GM12864 (cell line): ENCODE results near the gene HINT1.

Experiments
- DNase-seq: peaks from one replicate; pipeline ENCODE4 v3.0.0-alpha.2; 2011; ENCODE audit warnings: low read depth
- H3K4me3 ChIP-seq: 2 replicates; pipeline ENCODE4 v1.5.1; 2011; ENCODE audit warnings: mild to moderate bottlenecking, low read depth, low read length, control low read depth
- CTCF ChIP-seq: IDR thresholded peaks from 2 replicates; pipeline ENCODE4 v1.5.1; 2011; ENCODE audit warnings: low read depth, mild to moderate bottlenecking, moderate library complexity, low read length, control low read depth, inconsistent platforms; ENCODE audit errors: missing control alignments

HINT1 gene

GRCh38 chr5:131209175-131209505 lies 44.1 kb upstream of the HINT1 start:
- H3K4me3 ChIP-seq: no peak overlapping the region; the same call in 1 of the 2 replicates
- DNase-seq: no peak
- TF ChIP-seq CTCF: no peak

GRCh38 chr5:131206772-131207171 lies 41.7 kb upstream of the HINT1 start:
- DNase-seq: no peak
- no peak for TF ChIP-seq CTCF
- no peak overlapping the region for H3K4me3 ChIP-seq

- DNase-seq: no peak
- no peak overlapping the region for H3K4me3 ChIP-seq
- TF ChIP-seq CTCF: no peak
Observed at GRCh38 chr5:131206061-131206460, 41.0 kb upstream of the HINT1 start.

GRCh38 chr5:131204964-131205363 lies 39.9 kb upstream of the HINT1 start:
- no peak overlapping the region for H3K4me3 ChIP-seq
- no peak for DNase-seq
- no peak for TF ChIP-seq CTCF

- no peak for TF ChIP-seq CTCF
- no peak overlapping the region for H3K4me3 ChIP-seq
- DNase-seq: no peak
Observed at GRCh38 chr5:131200560-131200959, 35.5 kb upstream of the HINT1 start.

GRCh38 chr5:131198625-131199024 lies 33.6 kb upstream of the HINT1 start:
- no peak for DNase-seq
- H3K4me3 ChIP-seq: no peak overlapping the region
- TF ChIP-seq CTCF: no peak

GRCh38 chr5:131196331-131196730 lies 31.3 kb upstream of the HINT1 start:
- H3K4me3 ChIP-seq: no peak overlapping the region
- no peak for TF ChIP-seq CTCF
- no peak for DNase-seq
